ENCODE results near the gene IPMK.
"Not testable (repeated sequence)": the region's sequence is repeated elsewhere in the genome, so short reads cannot be mapped to it uniquely, and the experiment has no call there.

IPMK gene

GRCh38 chr10:58157076-58157766 lies 110.5 kb downstream of the IPMK start:
- peak; percentile 87 for DNase-seq (ENCODE audit: low spot score)

GRCh38 chr10:58155941-58156340 lies 111.8 kb downstream of the IPMK start:
- DNase-seq (ENCODE audit: low spot score); FAIRE-seq: not testable (repeated sequence)

More at GRCh38 chr10:58157076-58157766, 110.5 kb downstream of the IPMK start:
- peak; percentile 98 for FAIRE-seq

GRCh38 chr10:58153751-58154150 lies 113.9 kb downstream of the IPMK start:
- no peak for DNase-seq (ENCODE audit: low spot score)
- FAIRE-seq = no peak

GRCh38 chr10:58152673-58153263 lies 114.9 kb downstream of the IPMK start:
- FAIRE-seq (peak; percentile 52), DNase-seq (ENCODE audit: low spot score) (peak; percentile 44)

- DNase-seq (ENCODE audit: low spot score) (no peak), FAIRE-seq (no peak)
These were observed 117.4 kb downstream of the IPMK start for GRCh38 chr10:58150290-58150689.

- DNase-seq (ENCODE audit: low spot score) (peak; percentile 62), FAIRE-seq (peak; percentile 42)
These were observed 123.8 kb downstream of the IPMK start for GRCh38 chr10:58143944-58144343.

All from urothelium cell line (cell line).